GM18517 (cell line): Measurements from ENCODE around the gene SLC9A5.

Experiments
- ATAC-seq: cut with Tn5 transposase; IDR thresholded peaks from one replicate; pipeline ENCODE4 v1.9.1; 2021; ENCODE audit warnings: mild to moderate bottlenecking, moderate library complexity; ENCODE audit not compliant: unreplicated experiment

The SLC9A5 gene

DNA sequence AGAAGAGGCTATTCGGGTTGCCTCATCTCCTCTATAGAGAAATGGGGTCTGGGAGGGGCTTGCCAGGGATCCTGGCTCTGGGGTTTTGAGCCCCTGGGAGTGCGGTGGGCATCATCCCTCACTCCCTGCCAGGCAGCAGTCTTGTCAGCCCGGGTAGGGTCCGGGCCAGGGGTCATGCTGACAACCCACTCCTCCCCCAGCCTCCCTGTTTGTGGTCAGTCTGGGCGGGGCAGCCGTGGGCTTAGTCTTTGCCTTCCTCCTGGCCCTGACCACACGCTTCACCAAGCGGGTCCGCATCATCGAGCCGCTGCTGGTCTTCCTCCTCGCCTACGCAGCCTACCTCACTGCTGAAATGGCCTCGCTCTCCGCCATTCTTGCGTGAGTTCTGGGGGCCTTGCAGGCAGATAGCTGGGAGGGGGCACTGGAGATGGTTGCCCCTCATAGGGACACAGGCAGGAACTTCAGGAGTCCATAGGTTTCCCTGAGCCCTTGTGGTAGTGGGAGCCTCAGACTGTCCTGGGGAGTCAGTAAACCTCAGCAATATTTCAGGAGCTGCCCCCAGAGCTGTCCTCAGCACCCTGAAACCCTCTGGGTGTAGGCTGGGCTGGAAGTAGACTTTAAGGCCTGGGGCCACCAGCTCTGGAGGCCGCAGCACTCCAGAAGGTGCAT, 6.9 kb downstream of the SLC9A5 start:
- ATAC-seq = no peak

DNA sequence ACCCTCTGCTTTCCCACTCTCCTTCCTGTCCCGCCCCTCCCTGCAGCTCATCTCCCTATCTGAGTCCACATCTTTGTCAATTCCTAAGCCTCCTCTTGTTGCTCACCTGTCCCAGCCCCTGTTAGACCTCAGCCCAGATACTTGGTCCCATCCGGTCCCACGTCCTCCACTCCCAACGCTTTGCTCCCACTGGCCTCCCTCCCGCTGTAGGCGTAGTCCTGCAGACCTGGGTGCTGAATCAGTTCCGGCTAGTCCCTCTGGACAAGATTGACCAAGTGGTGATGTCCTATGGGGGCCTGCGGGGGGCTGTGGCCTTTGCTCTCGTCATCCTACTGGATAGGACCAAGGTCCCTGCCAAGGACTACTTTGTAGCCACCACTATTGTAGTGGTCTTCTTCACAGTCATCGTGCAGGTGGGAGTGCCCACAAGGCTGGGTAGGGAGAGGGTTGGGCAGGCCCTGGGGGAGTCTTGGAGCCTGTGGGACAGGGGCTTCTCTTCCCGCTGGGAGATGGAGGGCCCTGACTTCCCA, 8.0 kb downstream of the SLC9A5 start:
- no peak for ATAC-seq

DNA sequence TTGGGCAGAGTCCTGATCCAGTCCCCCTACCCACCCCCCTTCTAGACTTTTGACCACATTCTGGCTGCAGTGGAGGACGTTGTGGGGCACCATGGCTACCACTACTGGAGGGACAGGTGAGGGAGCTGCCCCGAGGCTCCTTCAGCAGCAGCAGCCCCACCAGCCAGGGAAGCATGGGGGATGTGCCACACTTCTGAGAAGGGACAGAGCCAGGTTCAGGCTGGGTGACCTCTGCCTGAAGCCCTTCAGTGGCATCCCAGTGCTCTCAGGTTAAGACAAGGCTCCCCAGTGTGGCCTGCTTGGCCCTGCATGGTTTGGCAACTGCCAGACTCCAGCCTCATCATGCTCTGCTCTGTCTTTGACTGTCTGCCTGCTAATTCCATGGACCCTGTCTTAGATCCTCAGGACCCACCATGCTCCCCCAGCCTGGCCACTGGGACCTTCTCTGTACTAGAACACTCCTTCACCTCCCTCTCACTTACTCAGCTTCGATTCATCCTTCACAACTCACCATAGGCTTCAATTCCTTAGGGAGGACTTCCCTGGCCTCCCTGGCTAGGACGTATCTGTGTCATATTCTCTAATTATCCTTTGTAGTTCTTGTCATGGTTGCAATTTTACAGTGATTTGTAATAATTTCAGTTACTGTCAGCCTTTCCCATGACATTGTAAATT, 8.8 kb downstream of the SLC9A5 start:
- ATAC-seq = no peak

DNA sequence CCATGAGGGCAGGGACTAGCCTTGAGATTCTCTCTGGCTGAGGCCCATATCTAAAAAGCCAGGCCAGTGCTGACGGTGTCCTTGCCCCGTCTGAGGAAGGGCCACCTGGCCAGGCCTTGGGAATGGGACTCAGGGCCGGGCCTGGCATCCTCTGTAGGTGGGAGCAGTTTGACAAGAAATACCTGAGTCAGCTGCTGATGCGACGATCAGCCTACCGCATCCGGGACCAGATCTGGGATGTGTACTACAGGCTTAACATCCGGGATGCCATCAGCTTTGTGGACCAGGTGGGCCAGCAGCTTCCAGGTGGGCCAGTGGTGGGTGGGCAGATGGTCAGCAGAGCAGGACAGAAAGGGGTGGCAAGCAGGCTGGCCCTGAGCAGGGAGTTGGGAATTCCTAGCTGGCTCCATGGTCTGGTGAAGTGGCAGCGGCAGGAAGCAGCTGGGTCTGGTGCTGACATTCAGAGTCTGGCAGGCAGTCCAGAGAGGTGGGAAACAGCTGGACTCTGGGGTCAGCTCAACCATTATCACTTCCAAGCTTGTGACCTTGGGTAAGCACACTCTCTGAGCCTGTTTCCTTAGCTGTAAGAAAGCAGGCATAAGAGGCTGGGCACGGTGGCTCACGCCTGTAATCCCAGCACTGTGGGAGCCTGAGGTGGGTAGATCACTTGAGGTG, 9.5 kb downstream of the SLC9A5 start:
- ATAC-seq = no peak

DNA sequence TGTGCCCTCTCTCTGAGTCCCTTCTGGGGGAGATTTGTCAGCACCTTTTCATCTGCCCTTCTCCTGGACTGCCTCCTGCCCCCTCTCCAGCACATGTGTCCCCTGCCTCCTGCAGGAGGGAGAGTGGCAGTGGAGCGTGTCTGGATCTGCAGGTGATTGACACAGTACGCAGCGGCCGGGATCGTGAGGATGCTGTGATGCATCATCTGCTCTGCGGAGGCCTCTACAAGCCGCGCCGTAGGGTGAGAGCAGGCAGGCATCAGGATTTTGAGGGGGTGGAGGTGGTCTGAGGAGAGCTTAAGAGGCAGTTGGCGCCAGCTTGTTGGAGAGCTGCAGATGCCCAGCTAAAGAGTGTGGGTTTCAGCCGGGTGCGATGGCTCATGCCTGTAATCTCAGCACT, 10.9 kb downstream of the SLC9A5 start:
- ATAC-seq = no peak

DNA sequence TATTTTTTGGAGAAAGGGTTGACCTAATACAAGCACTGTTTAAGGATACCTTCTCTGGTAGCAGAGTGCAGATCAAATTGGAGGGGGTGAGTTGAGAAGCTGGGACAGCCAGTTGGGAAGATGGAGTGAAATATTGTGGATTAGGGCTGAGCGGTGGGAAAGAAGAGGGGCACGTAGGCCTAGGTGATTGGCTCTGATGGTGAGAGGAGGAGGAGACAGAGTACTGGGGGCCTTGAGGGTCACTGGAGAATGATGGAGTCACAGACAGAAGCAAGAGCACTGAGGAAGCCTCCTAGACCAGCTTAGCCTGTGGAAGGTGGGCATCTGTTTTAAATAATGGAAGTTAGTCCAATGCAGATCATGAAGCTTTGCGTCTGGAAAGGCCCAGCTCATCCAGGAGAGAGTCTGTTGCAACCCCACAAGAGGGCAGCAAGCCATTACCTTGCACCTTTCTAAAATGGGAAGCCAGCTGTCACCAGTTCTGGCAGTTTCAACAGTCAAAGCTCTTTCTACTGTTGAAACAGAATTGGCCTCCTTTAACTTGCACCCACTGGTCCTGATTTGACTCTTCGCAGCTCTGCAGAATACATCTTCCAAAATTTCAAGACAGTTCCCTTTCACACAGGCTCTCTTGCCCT, 11.8 kb downstream of the SLC9A5 start:
- ATAC-seq = no peak

DNA sequence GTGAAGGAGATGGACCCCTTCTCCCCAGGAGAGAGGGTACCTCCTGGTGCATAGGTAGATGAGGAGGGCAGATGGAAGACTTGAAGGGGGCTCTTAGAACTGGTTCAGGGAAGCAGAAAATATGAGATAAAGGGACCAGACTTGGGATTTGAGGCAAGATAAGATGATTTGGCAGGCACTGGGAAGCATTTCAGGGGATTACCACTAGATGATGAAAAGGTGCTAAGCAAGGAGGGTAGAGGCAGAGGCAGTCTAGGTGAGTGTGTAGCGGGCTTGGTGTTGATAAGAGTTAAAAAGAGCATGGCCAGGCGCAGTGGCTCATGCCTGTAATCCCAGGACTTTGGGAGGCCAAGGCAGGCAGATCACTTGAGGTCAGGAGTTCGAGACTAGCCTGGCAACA, 14.4 kb downstream of the SLC9A5 start:
- ATAC-seq = no peak

DNA sequence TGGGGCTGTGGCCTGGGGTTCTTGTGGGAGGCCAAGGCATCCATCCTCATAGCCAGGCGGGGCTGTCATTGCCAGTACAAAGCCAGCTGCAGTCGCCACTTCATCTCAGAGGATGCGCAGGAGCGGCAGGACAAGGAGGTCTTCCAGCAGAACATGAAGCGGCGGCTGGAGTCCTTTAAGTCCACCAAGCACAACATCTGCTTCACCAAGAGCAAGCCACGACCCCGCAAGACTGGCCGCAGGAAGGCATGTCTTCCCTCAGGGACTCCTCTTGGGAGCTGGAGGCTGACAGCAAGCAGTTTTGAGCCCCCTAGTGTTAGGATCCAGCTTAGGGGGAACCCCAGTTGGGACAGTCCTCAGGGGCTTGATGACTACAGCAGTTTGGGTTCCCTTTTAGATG, 15.5 kb downstream of the SLC9A5 start:
- no peak for ATAC-seq

DNA sequence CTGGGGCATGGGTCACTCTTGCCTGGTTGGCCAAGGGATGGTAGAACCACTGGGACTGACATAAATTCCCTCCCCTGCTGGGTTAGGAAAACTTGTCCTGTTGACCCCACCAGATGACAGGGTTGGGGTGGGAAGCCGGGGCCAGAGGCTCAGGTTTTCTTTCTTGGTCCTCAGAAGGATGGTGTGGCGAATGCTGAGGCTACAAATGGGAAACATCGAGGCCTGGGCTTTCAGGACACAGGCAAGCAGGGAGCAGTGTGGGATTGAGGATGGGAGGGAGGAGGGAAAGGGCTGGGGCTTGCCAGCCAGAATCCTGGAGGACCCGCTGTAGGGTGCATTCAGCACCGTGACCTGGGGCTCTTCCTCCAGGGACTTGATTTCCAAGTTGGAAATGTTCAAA, 16.1 kb downstream of the SLC9A5 start:
- no peak for ATAC-seq

DNA sequence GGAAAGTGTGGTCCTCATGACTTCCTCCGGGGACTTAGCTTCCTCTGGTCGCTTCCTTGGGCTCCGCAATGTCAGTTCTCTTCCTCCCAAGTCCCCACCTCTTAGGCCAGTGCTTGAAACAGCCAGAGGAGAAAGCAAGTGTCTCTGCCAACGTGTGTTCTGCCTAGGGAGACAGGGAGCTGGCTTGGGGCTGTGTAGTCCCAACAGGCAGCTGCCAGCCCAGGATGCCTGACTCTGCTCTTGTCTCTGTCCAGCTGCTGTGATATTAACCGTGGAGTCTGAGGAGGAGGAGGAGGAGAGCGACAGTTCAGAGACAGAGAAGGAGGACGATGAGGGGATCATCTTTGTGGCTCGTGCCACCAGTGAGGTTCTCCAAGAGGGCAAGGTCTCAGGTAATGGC, 17.1 kb downstream of the SLC9A5 start:
- no peak for ATAC-seq

DNA sequence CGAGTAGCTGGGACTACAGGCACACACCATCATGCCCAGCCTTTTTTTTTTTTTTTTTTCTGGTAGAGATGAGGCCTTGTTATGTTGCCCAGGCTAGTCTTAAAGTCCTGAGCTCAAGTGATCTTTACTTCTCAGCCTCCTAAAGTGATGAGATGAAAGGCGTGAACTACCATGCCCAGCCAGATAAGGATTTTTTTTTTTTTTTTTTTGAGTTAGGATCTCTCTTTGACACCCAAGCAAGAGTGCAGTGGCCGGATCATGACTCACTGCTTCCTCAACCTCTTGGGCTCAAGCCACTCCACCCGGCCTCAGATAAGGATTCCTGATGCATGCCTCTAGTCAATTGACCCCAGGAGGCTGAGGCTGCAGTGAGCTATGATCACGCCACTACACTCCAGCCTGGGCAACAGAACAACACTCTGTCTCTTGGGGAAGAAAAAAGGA, 19.4 kb downstream of the SLC9A5 start:
- ATAC-seq = no peak

DNA sequence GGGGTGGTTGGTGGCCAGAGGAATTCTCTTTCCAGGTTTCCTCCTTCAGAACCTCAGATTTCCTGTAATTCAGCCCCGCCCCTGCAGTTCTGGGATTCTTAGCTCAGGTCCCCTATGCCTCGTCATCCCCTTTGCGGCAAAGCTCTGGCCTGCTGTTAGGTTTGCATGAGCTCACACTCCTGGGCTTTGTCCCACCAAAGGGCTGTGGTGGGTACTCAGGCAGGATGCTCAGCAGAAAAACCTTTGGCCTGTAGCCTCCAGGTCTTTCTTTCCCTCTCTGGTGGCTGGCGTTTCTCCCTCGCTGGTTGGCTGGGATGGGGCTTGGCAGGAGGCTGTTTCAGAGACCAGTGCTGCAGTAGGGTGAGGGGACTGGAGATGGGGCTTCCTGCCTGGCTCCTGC, 21.0 kb downstream of the SLC9A5 start:
- ATAC-seq = no peak

DNA sequence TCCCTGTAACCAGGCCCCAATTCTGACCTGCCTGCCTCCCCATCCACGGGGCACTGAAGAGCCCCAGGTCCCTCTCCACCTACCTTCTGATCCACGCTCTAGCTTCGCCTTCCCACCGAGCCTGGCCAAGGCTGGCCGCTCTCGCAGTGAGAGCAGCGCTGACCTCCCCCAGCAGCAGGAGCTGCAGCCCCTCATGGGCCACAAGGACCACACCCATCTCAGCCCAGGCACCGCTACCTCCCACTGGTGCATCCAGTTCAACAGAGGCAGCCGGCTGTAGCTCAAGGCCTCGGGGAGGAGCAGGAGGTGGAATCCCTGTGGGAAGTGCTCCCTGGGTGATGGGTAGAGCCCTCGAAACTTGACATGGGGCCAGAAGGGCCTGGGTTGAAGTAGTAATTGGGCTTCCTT, 22.2 kb downstream of the SLC9A5 start:
- ATAC-seq = no peak

DNA sequence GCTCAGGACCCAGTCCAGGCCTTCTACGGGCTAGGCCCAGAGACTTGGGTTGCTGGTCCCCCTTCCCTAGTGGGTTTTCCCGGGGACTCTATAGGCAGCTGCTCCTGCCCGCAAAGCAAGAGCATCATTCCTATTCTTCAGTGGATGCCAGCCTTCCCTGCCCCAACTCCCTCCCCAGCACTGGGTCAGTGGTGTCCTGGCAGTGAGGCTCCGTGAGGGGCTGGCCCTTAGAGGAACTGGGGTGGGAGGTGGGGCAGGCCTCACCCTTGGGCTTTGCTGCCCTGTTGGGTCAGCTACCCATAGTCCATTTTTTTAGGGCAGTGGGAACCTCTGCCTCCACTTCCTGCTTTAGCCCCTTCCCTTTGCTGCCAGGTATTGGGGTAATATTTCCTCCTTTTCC, 22.7 kb downstream of the SLC9A5 start:
- no peak for ATAC-seq

DNA sequence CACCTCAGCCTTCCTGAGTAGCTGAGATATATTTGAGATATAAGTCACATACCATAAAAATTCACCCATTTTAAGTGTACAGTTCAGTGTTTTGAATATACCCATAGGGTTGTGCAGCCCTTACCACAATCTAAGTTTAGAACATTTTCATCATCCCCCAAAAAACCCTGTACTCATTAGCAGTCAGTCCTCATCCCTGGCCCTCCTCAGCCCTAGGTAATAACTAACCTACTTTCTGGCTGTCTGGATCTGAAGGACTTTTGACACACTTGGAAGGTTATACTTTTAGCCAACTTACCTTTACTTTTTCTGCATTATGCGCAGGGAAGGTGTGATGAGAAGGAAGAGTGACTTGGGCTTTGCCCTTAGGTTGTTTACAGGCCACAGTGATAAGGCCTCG, 26.5 kb downstream of the SLC9A5 start:
- ATAC-seq = no peak

DNA sequence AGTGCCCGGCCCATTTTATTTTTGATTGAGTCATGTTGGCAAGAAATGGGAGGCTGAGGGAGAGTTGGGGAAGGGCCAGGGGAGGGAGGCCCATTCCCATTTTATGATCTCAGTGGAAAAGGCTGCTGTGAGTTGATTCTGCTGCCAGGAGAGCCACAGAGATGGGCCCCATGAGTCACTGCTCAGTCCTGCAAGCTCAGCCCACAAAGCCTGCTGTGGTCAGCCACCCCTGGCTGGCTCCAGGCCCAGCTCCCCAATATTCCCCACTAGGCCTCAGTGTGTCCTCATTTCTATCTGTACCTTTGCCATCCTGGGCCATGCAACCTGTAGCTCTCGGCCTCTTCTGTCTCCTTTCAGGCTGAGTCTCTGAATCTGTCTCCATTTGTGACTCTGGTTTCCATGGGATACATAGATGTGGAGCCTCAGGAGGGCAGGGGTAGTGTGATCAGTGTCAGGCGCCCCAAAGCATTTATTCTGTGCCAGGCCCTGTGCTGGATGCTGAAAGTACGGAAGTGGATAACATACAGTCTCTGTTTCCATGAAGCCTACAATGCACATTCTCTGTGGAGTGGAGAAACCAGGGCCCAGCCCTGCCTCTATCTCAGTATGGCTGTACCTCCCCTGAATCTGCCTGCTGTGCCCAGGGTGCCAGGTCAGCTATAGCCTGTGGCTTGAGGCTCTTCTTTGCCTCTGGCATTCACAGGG, 28.7 kb downstream of the SLC9A5 start:
- ATAC-seq = no peak

DNA sequence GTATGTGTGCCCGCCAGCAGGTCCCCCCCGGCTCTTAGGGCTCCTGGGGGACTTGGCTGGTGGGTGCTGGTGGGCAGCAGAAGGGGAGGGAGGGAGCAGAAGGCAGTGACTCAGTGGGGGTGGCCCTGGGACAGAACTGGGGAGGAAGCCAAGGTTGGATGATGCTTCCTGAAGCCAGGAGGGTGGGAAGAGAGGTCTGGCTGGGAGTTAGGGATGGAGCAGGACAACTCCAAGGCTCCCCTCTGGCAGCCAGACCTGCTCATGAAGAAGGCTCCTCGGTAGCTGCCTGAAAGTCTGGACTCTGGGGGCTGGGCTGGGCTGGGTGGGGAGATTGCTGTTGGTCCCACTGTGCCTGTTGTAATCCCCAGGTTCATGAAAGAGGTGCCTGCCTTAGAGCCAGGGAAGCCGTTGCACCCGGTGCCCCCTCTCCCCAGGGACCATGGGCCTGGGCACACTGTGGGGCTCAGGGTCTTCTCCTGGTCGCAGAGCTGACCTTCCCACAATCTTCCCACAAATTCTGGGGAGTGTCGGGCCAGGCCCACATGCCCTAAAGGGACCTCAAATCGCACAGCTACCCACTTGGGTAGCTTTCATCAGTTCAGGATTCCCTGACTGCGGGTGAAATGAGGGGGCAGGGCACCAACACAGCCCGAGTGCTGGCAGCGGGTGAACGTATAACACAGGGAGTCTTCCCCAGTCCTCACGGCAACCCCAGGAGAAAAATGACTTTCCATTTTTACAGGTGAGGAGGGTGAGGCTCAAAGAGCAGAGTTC, 29.4 kb downstream of the SLC9A5 start:
- ATAC-seq = no peak

DNA sequence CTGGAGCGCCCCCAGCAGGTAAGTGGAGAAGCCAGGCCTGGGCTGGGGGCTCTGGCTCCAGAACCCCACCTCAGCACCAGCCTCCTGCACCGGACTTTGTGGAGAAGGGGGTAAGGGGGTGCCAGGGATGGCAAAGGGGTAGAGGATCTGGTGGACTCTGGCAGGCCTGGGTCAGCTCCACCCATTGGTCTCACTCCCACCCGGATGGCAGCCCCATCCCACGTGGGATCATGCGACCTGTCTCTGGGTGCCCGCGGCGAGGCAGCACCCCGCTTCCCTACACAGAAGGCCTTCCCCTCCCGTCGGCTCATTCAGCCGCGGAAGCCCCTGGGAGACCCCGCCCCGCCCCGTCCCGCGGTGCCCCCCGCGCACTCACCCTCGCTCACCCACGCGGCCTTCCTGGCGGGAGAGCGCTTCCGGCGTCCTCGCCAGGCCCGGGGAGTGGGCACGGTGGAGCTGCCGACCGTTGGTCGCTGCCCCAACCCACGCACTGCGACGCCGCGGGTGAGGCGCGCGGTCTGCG, 30.1 kb downstream of the SLC9A5 start:
- peak; percentile 47 for ATAC-seq

DNA sequence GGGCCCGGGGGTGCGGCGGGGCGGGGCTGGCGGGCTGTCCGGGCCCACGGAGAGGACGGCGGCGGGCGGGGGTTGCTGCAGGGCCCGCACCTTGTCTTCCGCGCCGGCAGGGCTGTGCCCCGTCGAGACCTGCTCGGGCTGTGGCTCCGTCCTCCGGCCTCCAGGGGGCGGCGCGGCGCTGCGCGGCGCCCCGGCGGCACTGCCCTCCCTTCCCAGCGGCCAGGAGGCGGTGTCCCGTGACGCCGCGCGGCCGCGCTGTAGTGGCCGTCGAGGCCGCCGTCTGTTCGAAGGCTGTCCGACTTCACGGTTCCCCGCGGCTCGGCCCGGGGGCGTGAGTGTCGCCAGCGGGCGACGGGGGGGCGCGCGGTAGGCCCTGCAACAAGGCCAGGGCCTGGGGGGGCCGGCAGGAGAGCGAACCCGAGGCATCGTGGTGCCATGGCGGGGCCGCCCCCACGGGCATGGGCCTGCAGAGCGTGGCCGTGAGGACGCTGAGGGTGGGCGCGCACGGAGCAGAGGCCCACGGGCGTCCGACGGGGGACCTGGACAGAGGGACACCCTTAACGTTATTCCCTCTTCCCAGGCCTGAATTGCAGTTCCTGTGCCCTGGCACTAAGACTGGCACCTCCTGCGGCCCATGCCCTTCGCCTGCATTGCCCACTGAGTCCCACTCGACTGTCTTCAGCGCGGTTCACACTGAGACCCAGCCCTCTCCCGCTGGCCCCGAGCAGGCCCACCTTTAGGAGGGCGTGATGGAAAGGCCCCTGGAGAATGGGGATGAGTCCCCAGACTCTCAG, 30.7 kb downstream of the SLC9A5 start, which contains the start of gene PLEKHG4:
Gene PLEKHG4, plus strand, starts transcription at position 237 of the 794 bp plus-strand sequence. Its CDS starts 513 bp downstream, at position 750.
- peak; percentile 57 for ATAC-seq
